Uterus (tissue), 2 donors: Measurements from ENCODE around the gene PPAN.

ENCODE experiments used
- POLR2A ChIP-seq, 2 donors: fragments of 450-650 bp; IDR thresholded peaks; one replicate each; pipeline ENCODE4 v1.6.1; 2016; ENCODE audit warnings: antibody characterized with exemption in 2 of 2, mild to moderate bottlenecking in 1 of 2, moderate library complexity in 1 of 2
- TF ChIP-seq, protein P1 (sequence below), 4 experiments: fragments of 200-600 bp in 2 of 4; fragments of 450-650 bp in 2 of 4; sonication (generic) in 2 of 4; IDR thresholded peaks; one replicate each; pipeline ENCODE4 v1.5.1; 2016 to 2019; ENCODE audit warnings: antibody characterized with exemption in 4 of 4, mild to moderate bottlenecking in 2 of 4, moderate library complexity in 1 of 4

DNA sequence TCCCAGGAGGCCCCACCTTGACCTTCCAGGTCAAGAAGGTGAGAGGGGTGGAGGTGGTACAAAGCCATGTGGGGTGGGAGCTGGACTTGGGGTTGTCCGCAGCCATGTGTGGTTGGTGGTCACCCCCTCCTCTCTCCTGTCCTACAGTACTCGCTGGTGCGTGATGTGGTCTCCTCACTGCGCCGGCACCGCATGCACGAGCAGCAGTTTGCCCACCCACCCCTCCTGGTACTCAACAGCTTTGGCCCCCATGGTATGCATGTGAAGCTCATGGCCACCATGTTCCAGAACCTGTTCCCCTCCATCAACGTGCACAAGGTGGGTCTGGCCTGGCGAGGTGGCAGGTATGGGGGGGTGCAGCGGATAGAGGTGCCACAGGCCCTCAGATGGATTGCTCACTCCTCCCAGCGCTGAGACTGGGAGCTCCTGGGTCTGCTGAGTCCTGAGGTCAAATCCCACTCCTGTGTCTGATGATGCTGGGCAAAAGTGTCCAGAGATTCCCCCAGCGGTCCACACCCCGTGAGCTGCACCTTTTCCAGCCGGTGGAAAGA, 1.7 kb downstream of the PPAN start:
- TF ChIP-seq, protein P1, sequence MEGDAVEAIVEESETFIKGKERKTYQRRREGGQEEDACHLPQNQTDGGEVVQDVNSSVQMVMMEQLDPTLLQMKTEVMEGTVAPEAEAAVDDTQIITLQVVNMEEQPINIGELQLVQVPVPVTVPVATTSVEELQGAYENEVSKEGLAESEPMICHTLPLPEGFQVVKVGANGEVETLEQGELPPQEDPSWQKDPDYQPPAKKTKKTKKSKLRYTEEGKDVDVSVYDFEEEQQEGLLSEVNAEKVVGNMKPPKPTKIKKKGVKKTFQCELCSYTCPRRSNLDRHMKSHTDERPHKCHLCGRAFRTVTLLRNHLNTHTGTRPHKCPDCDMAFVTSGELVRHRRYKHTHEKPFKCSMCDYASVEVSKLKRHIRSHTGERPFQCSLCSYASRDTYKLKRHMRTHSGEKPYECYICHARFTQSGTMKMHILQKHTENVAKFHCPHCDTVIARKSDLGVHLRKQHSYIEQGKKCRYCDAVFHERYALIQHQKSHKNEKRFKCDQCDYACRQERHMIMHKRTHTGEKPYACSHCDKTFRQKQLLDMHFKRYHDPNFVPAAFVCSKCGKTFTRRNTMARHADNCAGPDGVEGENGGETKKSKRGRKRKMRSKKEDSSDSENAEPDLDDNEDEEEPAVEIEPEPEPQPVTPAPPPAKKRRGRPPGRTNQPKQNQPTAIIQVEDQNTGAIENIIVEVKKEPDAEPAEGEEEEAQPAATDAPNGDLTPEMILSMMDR (IDR thresholded peaks at IDR 0.05) = no peak
- TF ChIP-seq POLR2A (IDR thresholded peaks at IDR 0.05) = no peak
